H9 (cell line): Measurements from ENCODE around the gene ENTREP3. TPM values are rescaled to one million over a fixed set of nuclear protein-coding genes. Genes with fewer than 3 reads are reported as not detected.

Experiments
- DNase-seq: peaks from one replicate; pipeline ENCODE4 v3.0.0-alpha.2; 2017
- H2AFZ ChIP-seq: one replicate; pipeline ENCODE4 v1.6.1; 2013; ENCODE audit warnings: mild to moderate bottlenecking, low read length, control low read depth, moderate library complexity
- H2AK5ac ChIP-seq: 2 replicates; pipeline ENCODE4 v1.6.1; 2013; ENCODE audit warnings: low read length, control low read depth, mixed read lengths; ENCODE audit not compliant: insufficient read length
- H2BK120ac ChIP-seq: one replicate; pipeline ENCODE4 v1.6.1; 2013; ENCODE audit warnings: low read depth, mild to moderate bottlenecking, low read length, control low read depth, inconsistent platforms; ENCODE audit not compliant: poor library complexity, severe bottlenecking
- H2BK12ac ChIP-seq: 2 replicates; pipeline ENCODE4 v1.6.1; 2013; ENCODE audit warnings: low read length, control low read depth, mixed read lengths, low read depth; ENCODE audit not compliant: insufficient read length
- H2BK15ac ChIP-seq: 2 replicates; pipeline ENCODE4 v1.6.1; 2013; ENCODE audit warnings: low read depth, low read length, control low read depth
- H2BK20ac ChIP-seq: one replicate; pipeline ENCODE4 v1.6.1; 2013; ENCODE audit warnings: low read depth, mild to moderate bottlenecking, low read length, control low read depth, inconsistent platforms; ENCODE audit not compliant: poor library complexity, severe bottlenecking
- H2BK5ac ChIP-seq: 2 replicates; pipeline ENCODE4 v1.6.1; 2013; ENCODE audit warnings: low read length, control low read depth, mixed read lengths; ENCODE audit not compliant: insufficient read length
- H3K14ac ChIP-seq: 2 replicates; pipeline ENCODE4 v1.6.1; 2013; ENCODE audit warnings: low read length, control low read depth; ENCODE audit not compliant: insufficient read depth
- H3K18ac ChIP-seq: 2 replicates; pipeline ENCODE4 v1.6.1; 2013; ENCODE audit warnings: low read depth, mild to moderate bottlenecking, mixed read lengths, low read length, control low read depth; ENCODE audit not compliant: insufficient read length
- H3K23ac ChIP-seq: 2 replicates; pipeline ENCODE4 v1.6.1; 2013; ENCODE audit warnings: low read length, control low read depth, mixed read lengths, low read depth; ENCODE audit not compliant: insufficient read length
- H3K23me2 ChIP-seq: 2 replicates; pipeline ENCODE4 v1.6.1; 2013; ENCODE audit warnings: low read depth, mild to moderate bottlenecking, mixed read lengths, low read length, control low read depth; ENCODE audit not compliant: insufficient read length, poor library complexity, severe bottlenecking
- H3K27ac ChIP-seq: 2 replicates; pipeline ENCODE4 v1.5.1; 2013; ENCODE audit warnings: low read length, control low read depth, mixed read lengths, low read depth; ENCODE audit not compliant: insufficient read length
- H3K27me3 ChIP-seq: 2 replicates; pipeline ENCODE4 v1.6.1; 2013; ENCODE audit warnings: low read length, control low read depth, inconsistent platforms; ENCODE audit not compliant: insufficient read depth
- H3K4ac ChIP-seq: 2 replicates; pipeline ENCODE4 v1.6.1; 2013; ENCODE audit warnings: low read depth, mild to moderate bottlenecking, control low read depth, inconsistent platforms, low read length, moderate library complexity
- H3K4me1 ChIP-seq: 2 replicates; pipeline ENCODE4 v1.6.1; 2013; ENCODE audit warnings: low read length, control low read depth, inconsistent platforms; ENCODE audit not compliant: insufficient read depth
- H3K4me2 ChIP-seq: 2 replicates; pipeline ENCODE4 v1.6.1; 2013; ENCODE audit warnings: low read length, control low read depth, mixed read lengths; ENCODE audit not compliant: insufficient read length, insufficient read depth
- H3K56ac ChIP-seq: 2 replicates; pipeline ENCODE4 v1.6.1; 2013; ENCODE audit warnings: low read depth, mild to moderate bottlenecking, mixed read lengths, low read length, control low read depth; ENCODE audit not compliant: insufficient read length
- H3K79me1 ChIP-seq: 2 replicates; pipeline ENCODE4 v1.6.1; 2013; ENCODE audit warnings: low read depth, mild to moderate bottlenecking, moderate library complexity, low read length, control low read depth, inconsistent platforms; ENCODE audit not compliant: insufficient read depth, poor library complexity, severe bottlenecking
- H3K79me2 ChIP-seq: 2 replicates; pipeline ENCODE4 v1.6.1; 2013; ENCODE audit warnings: low read length, control low read depth, inconsistent platforms; ENCODE audit not compliant: insufficient read depth
- H3K9ac ChIP-seq: 2 replicates; pipeline ENCODE4 v1.6.1; 2013; ENCODE audit warnings: low read length, control low read depth, mixed read lengths; ENCODE audit not compliant: insufficient read length; ENCODE audit errors: extremely low read depth
- H3K9me3 ChIP-seq: one replicate; pipeline ENCODE4 v1.6.1; 2013; ENCODE audit warnings: low read depth, low read length, inconsistent platforms; ENCODE audit not compliant: control insufficient read depth
- H3T11ph ChIP-seq: one replicate; pipeline ENCODE4 v1.6.1; 2013; ENCODE audit warnings: mild to moderate bottlenecking, low read length, control low read depth, inconsistent platforms
- H4K20me1 ChIP-seq: one replicate; pipeline ENCODE4 v1.6.1; 2013; ENCODE audit not compliant: control insufficient read depth, insufficient read length, insufficient read depth
- H4K5ac ChIP-seq: 2 replicates; pipeline ENCODE4 v1.6.1; 2013; ENCODE audit warnings: low read depth, mild to moderate bottlenecking, mixed read lengths, low read length, control low read depth; ENCODE audit not compliant: insufficient read length
- H4K8ac ChIP-seq: replicated peaks from 2 replicates; pipeline ENCODE4 v1.6.1; 2013; ENCODE audit warnings: low read length, control low read depth, mixed read lengths, low read depth; ENCODE audit not compliant: insufficient read length
- H4K91ac ChIP-seq: 2 replicates; pipeline ENCODE4 v1.6.1; 2013; ENCODE audit warnings: low read depth, mild to moderate bottlenecking, moderate library complexity, mixed read lengths, low read length, control low read depth; ENCODE audit not compliant: insufficient read length
- H3K27ac Mint-ChIP-seq, 3 experiments: 2 replicates in 2 of 3; 3 replicates in 1 of 3; pipeline ENCODE4 v1.8.0; 2020 to 2021; ENCODE audit warnings: mixed read lengths in 3 of 3, mild to moderate bottlenecking in 1 of 3, moderate library complexity in 1 of 3
- H3K27me3 Mint-ChIP-seq: 2 replicates; pipeline ENCODE4 v1.8.0; 2021; ENCODE audit warnings: low read depth, mild to moderate bottlenecking, moderate library complexity, mixed read lengths
- H3K36me3 Mint-ChIP-seq, 3 experiments: 2 replicates in 2 of 3; 3 replicates in 1 of 3; pipeline ENCODE4 v1.8.0; 2020 to 2021; ENCODE audit warnings: low read depth in 3 of 3, mixed read lengths in 3 of 3; ENCODE audit not compliant: insufficient read depth in 1 of 3
- H3K4me1 Mint-ChIP-seq, 2 experiments: 2 replicates each; pipeline ENCODE4 v1.8.0; 2020; ENCODE audit warnings: mixed read lengths in 2 of 2
- H3K4me3 Mint-ChIP-seq, 2 experiments: 2 replicates in 1 of 2; 3 replicates in 1 of 2; pipeline ENCODE4 v1.8.0; 2020 to 2021; ENCODE audit warnings: mild to moderate bottlenecking in 2 of 2, mixed read lengths in 2 of 2, moderate library complexity in 1 of 2
- H3K9me3 Mint-ChIP-seq, 2 experiments: 2 replicates in 1 of 2; 3 replicates in 1 of 2; pipeline ENCODE4 v1.8.0; 2020; ENCODE audit warnings: mild to moderate bottlenecking in 2 of 2, mixed read lengths in 2 of 2, moderate library complexity in 1 of 2
- WGBS: extraction: QIAGEN DNeasy Blood & Tissue Kit; methylation state at CpG from one replicate; pipeline ENCODE4 v1.1.7; 2013; ENCODE audit warnings: missing lambda C conversion rate, low lambda C conversion rate, mixed read lengths; ENCODE audit not compliant: insufficient read length; ENCODE audit errors: extremely low coverage; 5-methylcytosine and 5-hydroxymethylcytosine counted together
- total RNA-seq: library from RNA; stranded (reverse); gene quantifications from 2 replicates; pipeline ENCODE4 v1.2.1, GENCODE V29; 2021
- TF ChIP-seq, protein P1 (sequence below): fragments of 200-600 bp; sonication (generic); conservative IDR thresholded peaks from 3 replicates; pipeline ENCODE4 v1.8.0; 2021; ENCODE audit warnings: antibody characterized with exemption, mild to moderate bottlenecking

Gene ENTREP3
- total RNA-seq, 1 experiment from 2014 or later: 41.0 TPM

DNA sequence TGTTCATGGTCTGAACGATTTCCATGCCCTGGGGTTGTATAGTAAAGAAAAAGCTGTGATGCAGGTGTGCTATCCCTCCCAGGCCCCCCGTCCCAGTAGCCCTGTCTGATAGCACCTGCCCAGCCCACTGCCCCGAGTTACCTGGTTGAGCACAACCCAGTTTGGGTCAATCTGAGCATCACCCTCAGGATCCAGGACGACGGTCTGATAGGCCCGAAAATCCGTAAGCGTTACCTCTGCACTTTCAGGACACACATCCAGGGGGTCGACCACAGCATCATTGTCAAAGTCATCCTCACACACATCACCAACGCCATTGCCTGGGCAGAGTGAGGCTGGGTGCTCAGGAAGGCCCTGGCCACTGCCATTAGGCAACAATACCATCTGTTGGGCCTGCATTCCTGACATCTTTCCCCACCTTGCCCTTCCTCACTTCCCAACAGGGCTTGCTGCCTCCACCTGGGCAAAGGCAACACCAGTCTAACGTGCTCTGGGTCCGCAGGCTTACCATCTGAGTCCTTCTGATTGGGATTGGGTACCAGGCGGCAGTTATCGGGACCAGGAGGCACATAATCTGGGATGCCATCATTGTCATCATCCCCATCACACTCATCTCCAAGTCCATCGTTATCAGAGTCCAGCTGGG is 57.3 kb downstream of the ENTREP3 start:
- no peak overlapping the region for H4K91ac ChIP-seq

More for the DNA sequence above, 57.3 kb downstream of the ENTREP3 start:
- Mint-ChIP-seq H3K27me3 (peaks cover 2% of the 10 kb centered on the region; the same call in 1 of the 2 replicates), H3K4me1 (peaks cover 25 to 38% of the 10 kb centered on the region in 2 experiments), H3K9me3 (peaks cover 3 to 4% of the 10 kb centered on the region in 2 experiments; a peak in 4 of 5 replicates), H3K27ac (peak overlapping the region; percentile 75 to 94 (median 87); a peak in 6 of 7 replicates), H3K36me3 (peaks cover 67 to 77% (median 74%) of the 10 kb centered on the region in 3 experiments), H3K4me3 (peak overlapping the region; percentile 75 to 95; a peak in 4 of 5 replicates)
- H3K79me2 ChIP-seq: peaks cover 13% of the 10 kb centered on the region; the same call in 1 of the 2 replicates
- H3K4me2 ChIP-seq: no peak overlapping the region
- no peak overlapping the region; the same call in 1 of the 2 replicates for H3K14ac ChIP-seq
- no peak overlapping the region for H3K27ac ChIP-seq
- peaks cover 26% of the 10 kb centered on the region for H3K23me2 ChIP-seq
- peak overlapping the region; percentile 13 for H4K5ac ChIP-seq
- H3K23ac ChIP-seq: no peak overlapping the region
- no peak overlapping the region for H3K56ac ChIP-seq
- H2AK5ac ChIP-seq: no peak overlapping the region
- H3K27me3 ChIP-seq: no peaks in the 10 kb centered on the region
- peak overlapping the region; percentile 2 for H2BK12ac ChIP-seq
- no peak overlapping the region for H2BK5ac ChIP-seq
- DNase-seq: no peak
- no peak overlapping the region for H4K8ac ChIP-seq
- no peaks in the 10 kb centered on the region for H3K9me3 ChIP-seq
- WGBS: no CpG with 5 or more reads among the region's 15 CpGs
- peak overlapping the region; percentile 8 for H3K18ac ChIP-seq
- H3K4me1 ChIP-seq: peaks cover 7% of the 10 kb centered on the region
- peaks cover 5% of the 10 kb centered on the region for H4K20me1 ChIP-seq
- H2BK20ac ChIP-seq: no peak overlapping the region
- TF ChIP-seq, protein P1, sequence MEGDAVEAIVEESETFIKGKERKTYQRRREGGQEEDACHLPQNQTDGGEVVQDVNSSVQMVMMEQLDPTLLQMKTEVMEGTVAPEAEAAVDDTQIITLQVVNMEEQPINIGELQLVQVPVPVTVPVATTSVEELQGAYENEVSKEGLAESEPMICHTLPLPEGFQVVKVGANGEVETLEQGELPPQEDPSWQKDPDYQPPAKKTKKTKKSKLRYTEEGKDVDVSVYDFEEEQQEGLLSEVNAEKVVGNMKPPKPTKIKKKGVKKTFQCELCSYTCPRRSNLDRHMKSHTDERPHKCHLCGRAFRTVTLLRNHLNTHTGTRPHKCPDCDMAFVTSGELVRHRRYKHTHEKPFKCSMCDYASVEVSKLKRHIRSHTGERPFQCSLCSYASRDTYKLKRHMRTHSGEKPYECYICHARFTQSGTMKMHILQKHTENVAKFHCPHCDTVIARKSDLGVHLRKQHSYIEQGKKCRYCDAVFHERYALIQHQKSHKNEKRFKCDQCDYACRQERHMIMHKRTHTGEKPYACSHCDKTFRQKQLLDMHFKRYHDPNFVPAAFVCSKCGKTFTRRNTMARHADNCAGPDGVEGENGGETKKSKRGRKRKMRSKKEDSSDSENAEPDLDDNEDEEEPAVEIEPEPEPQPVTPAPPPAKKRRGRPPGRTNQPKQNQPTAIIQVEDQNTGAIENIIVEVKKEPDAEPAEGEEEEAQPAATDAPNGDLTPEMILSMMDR: no peak
- H3K79me1 ChIP-seq: no peaks in the 10 kb centered on the region
- H3T11ph ChIP-seq: no peak overlapping the region
- H3K4ac ChIP-seq: no peak overlapping the region
- no peak overlapping the region for H2AFZ ChIP-seq
- no peak overlapping the region for H3K9ac ChIP-seq
- no peak overlapping the region for H2BK120ac ChIP-seq
- no peak overlapping the region for H2BK15ac ChIP-seq

Other genes starting within 250 kb of the ENTREP3 start
- 0.35 and 0.44 TPM in 2 replicates for gene DCST2, start 221.7 kb downstream of the ENTREP3 start, total RNA-seq
- not detected in 2 replicates for gene DCST1, start 221.7 kb downstream of the ENTREP3 start, total RNA-seq
- 29.6 and 30.6 TPM in 2 replicates for gene ADAM15, start 204.2 kb downstream of the ENTREP3 start, total RNA-seq
- 11.7 and 11.8 TPM in 2 replicates for gene EFNA4, start 191.7 kb downstream of the ENTREP3 start, total RNA-seq
- gene EFNA3, start 176.6 kb downstream of the ENTREP3 start, total RNA-seq: 3.9 and 4.6 TPM in 2 replicates
- gene EFNA1, start 127.6 kb downstream of the ENTREP3 start, total RNA-seq: 1.4 and 1.9 TPM in 2 replicates
- 24.9 and 26.0 TPM in 2 replicates for gene SLC50A1, start 119.6 kb downstream of the ENTREP3 start, total RNA-seq
- 47.4 and 48.5 TPM in 2 replicates for gene DPM3, start 115.0 kb downstream of the ENTREP3 start, total RNA-seq
- 149 and 152 TPM in 2 replicates for gene KRTCAP2, start 82.2 kb downstream of the ENTREP3 start, total RNA-seq
- 16.5 and 18.4 TPM in 2 replicates for gene TRIM46, start 81.6 kb downstream of the ENTREP3 start, total RNA-seq
- 5.0 and 5.9 TPM in 2 replicates for gene THBS3, start 47.6 kb downstream of the ENTREP3 start, total RNA-seq
- 43.6 and 45.0 TPM in 2 replicates for gene MTX1, start 46.8 kb downstream of the ENTREP3 start, total RNA-seq
- 52.5 and 54.0 TPM in 2 replicates for gene SCAMP3, start 6.9 kb upstream of the ENTREP3 start, total RNA-seq
- 77.5 and 81.5 TPM in 2 replicates for gene CLK2, start 18.0 kb upstream of the ENTREP3 start, total RNA-seq
- 4.7 and 5.4 TPM in 2 replicates for gene HCN3, start 22.0 kb upstream of the ENTREP3 start, total RNA-seq
- 0.13 TPM in 1 of 2 replicates, not detected in the other for gene PKLR, start 46.0 kb upstream of the ENTREP3 start, total RNA-seq
- 271 and 273 TPM in 2 replicates for gene FDPS, start 53.4 kb upstream of the ENTREP3 start, total RNA-seq
- gene RUSC1, start 65.4 kb upstream of the ENTREP3 start, total RNA-seq: 66.9 and 70.8 TPM in 2 replicates